Neutrophil (primary cell): Measurements from ENCODE around the gene FBXO44.

Experiments used
- H3K27ac ChIP-seq: fragments of 200-600 bp; sonication (generic); 2 replicates; pipeline ENCODE4 v1.5.1; 2016; ENCODE audit warnings: mild to moderate bottlenecking, moderate library complexity
- H3K27me3 ChIP-seq: fragments of 200-600 bp; sonication (generic); 2 replicates; pipeline ENCODE4 v1.6.0; 2016; ENCODE audit warnings: mild to moderate bottlenecking
- H3K36me3 ChIP-seq: fragments of 200-600 bp; sonication (generic); 2 replicates; pipeline ENCODE4 v1.5.1; 2017
- H3K4me1 ChIP-seq, 2 experiments: fragments of 200-600 bp in 1 of 2; sonication (generic) in 1 of 2; 1 replicate in 1 of 2; 2 replicates in 1 of 2; pipeline versions ENCODE4 v1.5.1 to v1.6.1; 2013 to 2016; ENCODE audit warnings: low read depth in 1 of 2, low read length in 1 of 2, mild to moderate bottlenecking in 1 of 2, moderate library complexity in 1 of 2; ENCODE audit not compliant: control insufficient read depth in 1 of 2, insufficient read depth in 1 of 2
- H3K4me3 ChIP-seq, 2 experiments: fragments of 200-600 bp in 1 of 2; sonication (generic) in 1 of 2; 1 replicate in 1 of 2; 2 replicates in 1 of 2; pipeline ENCODE4 v1.5.1; 2013 to 2016; ENCODE audit warnings: low read depth in 1 of 2, low read length in 1 of 2, mild to moderate bottlenecking in 1 of 2, moderate library complexity in 1 of 2
- H3K9me3 ChIP-seq: fragments of 200-600 bp; sonication (generic); 2 replicates; pipeline ENCODE4 v1.5.1; 2016
- TF ChIP-seq, protein P1 (sequence below): fragments of 200-600 bp; sonication (generic); IDR thresholded peaks from 2 replicates; pipeline ENCODE4 v1.5.1; 2016; ENCODE audit warnings: antibody characterized with exemption

Gene FBXO44

DNA sequence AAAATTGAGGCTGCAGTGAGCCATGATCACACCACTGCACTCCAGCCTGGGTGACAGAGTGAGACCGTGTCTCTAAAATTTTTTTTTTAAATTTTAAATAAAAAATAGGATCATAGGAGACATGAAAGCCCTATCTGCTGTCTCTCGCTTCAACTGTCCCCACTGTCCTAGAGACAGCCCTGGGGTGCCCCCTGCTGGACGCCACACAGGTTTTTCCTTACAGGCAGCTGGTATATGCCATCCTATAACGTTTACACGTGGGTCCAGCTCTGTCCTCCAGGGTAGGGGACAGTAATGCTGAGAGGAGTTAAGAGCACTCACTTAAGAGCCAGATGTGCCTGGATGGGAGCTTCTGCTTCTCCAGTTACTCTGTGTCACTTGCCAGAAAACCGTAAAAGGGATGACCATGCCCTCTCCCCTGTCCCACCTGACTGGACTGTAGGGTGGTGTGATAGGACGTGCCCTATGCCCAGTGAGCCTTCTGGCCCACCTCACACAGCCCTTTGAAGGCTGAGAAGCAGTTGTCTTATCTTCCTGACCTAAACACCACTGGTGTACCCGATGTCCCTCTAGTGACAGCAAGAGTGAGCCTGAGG lies 8.9 kb upstream of the FBXO44 start:
- H3K4me1 ChIP-seq = peaks cover 10 to 21% of the 10 kb centered on the region in 2 experiments
- H3K27me3 ChIP-seq = peaks cover 63% of the 10 kb centered on the region
- H3K36me3 ChIP-seq = no peaks in the 10 kb centered on the region
- H3K27ac ChIP-seq = no peak overlapping the region
- TF ChIP-seq, protein P1, sequence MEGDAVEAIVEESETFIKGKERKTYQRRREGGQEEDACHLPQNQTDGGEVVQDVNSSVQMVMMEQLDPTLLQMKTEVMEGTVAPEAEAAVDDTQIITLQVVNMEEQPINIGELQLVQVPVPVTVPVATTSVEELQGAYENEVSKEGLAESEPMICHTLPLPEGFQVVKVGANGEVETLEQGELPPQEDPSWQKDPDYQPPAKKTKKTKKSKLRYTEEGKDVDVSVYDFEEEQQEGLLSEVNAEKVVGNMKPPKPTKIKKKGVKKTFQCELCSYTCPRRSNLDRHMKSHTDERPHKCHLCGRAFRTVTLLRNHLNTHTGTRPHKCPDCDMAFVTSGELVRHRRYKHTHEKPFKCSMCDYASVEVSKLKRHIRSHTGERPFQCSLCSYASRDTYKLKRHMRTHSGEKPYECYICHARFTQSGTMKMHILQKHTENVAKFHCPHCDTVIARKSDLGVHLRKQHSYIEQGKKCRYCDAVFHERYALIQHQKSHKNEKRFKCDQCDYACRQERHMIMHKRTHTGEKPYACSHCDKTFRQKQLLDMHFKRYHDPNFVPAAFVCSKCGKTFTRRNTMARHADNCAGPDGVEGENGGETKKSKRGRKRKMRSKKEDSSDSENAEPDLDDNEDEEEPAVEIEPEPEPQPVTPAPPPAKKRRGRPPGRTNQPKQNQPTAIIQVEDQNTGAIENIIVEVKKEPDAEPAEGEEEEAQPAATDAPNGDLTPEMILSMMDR = peak; percentile 55
- no peaks in the 10 kb centered on the region for H3K9me3 ChIP-seq
- no peak overlapping the region for H3K4me3 ChIP-seq

- Histone ChIP-seq H3K9me3 (no peaks in the 10 kb centered on the region), H3K27ac (no peak overlapping the region), H3K4me3 (no peak overlapping the region), H3K4me1 (peaks cover 10 to 23% of the 10 kb centered on the region in 2 experiments), H3K27me3 (peaks cover 63% of the 10 kb centered on the region), H3K36me3 (no peaks in the 10 kb centered on the region)
- TF ChIP-seq, protein P1 = no peak
Observed at GRCh38 chr1:11646317-11646716, 8.4 kb upstream of the FBXO44 start.

GRCh38 chr1:11647333-11647732 lies 7.3 kb upstream of the FBXO44 start:
- no peak overlapping the region for H3K4me3 ChIP-seq
- H3K27me3 ChIP-seq = peaks cover 64% of the 10 kb centered on the region
- TF ChIP-seq, protein P1 = no peak
- H3K9me3 ChIP-seq = no peaks in the 10 kb centered on the region
- peaks cover 10 to 23% of the 10 kb centered on the region in 2 experiments for H3K4me1 ChIP-seq
- H3K36me3 ChIP-seq = no peaks in the 10 kb centered on the region
- no peak overlapping the region for H3K27ac ChIP-seq

GRCh38 chr1:11648039-11648438 lies 6.6 kb upstream of the FBXO44 start:
- Histone ChIP-seq H3K27ac (no peak overlapping the region), H3K4me3 (no peak overlapping the region), H3K9me3 (no peaks in the 10 kb centered on the region), H3K4me1 (peaks cover 10 to 23% of the 10 kb centered on the region in 2 experiments), H3K36me3 (no peaks in the 10 kb centered on the region), H3K27me3 (peaks cover 71% of the 10 kb centered on the region)
- TF ChIP-seq, protein P1 = no peak

- Histone ChIP-seq H3K9me3 (no peaks in the 10 kb centered on the region), H3K27ac (no peak overlapping the region), H3K36me3 (no peaks in the 10 kb centered on the region), H3K4me1 (peaks cover 10 to 23% of the 10 kb centered on the region in 2 experiments), H3K4me3 (no peak overlapping the region), H3K27me3 (peaks cover 74% of the 10 kb centered on the region)
- TF ChIP-seq, protein P1 = no peak
Observed at GRCh38 chr1:11648732-11649158, 5.9 kb upstream of the FBXO44 start.
